GM19467 (cell line): ENCODE data around the gene ART3.
A peak's percentile ranks its signal among the peaks of the same experiment; 100 is the strongest.
"Not testable (repeated sequence)": the region's sequence is repeated elsewhere in the genome, so short reads cannot be mapped to it uniquely, and the experiment has no call there.

Experiments
- ATAC-seq: cut with Tn5 transposase; IDR thresholded peaks from one replicate; pipeline ENCODE4 v1.9.1; 2021; ENCODE audit warnings: mild to moderate bottlenecking, moderate library complexity; ENCODE audit not compliant: unreplicated experiment

Gene ART3

GRCh38 chr4:76074468-76074867, at the start of gene ART3:
Gene ART3 (plus strand): TSS chr4:76074709. CDS start chr4:76075890, 1,181 bp downstream.
- no peak for ATAC-seq

GRCh38 chr4:76028350-76028765, 46.2 kb upstream of the ART3 start:
- no peak for ATAC-seq

GRCh38 chr4:76029300-76029699, 45.2 kb upstream of the ART3 start:
- no peak for ATAC-seq

- no peak for ATAC-seq
Observed at GRCh38 chr4:76035141-76035540, 39.4 kb upstream of the ART3 start.

DNA sequence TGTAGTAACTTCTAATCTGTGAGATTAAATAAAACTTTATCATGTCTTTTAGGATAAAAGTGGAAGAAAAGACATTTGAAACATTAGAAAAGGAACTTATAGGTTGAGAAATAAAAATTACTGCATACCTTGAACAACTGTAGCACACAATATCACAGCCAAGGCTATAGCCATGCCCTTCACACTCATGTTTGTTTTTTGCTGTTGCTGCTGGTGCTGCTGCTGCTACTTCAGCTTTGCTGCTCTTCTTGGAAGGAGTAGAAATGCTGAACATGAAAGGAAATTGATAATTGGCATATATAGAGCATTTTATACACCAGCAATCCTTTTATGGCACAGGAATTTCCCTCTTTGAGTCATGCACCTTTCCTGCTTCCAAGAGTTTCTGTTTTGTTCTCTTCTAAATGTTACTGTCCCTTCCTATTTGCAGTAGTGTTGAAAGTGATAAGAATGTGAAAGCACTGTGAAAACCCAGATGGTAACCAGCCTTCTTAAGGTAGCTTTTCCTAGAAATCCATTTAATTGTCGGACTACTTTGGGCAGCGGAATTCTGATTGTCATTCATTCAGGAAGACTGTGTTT, 38.6 kb upstream of the ART3 start, which contains the start of gene CXCL11:
TSS of gene CXCL11 (minus strand) at position 272 of the 582 bp plus-strand sequence. CDS start at position 189, 83 bp downstream.
- ATAC-seq, result no peak

GRCh38 chr4:76036855-76037254, 37.7 kb upstream of the ART3 start:
- no peak for ATAC-seq

DNA sequence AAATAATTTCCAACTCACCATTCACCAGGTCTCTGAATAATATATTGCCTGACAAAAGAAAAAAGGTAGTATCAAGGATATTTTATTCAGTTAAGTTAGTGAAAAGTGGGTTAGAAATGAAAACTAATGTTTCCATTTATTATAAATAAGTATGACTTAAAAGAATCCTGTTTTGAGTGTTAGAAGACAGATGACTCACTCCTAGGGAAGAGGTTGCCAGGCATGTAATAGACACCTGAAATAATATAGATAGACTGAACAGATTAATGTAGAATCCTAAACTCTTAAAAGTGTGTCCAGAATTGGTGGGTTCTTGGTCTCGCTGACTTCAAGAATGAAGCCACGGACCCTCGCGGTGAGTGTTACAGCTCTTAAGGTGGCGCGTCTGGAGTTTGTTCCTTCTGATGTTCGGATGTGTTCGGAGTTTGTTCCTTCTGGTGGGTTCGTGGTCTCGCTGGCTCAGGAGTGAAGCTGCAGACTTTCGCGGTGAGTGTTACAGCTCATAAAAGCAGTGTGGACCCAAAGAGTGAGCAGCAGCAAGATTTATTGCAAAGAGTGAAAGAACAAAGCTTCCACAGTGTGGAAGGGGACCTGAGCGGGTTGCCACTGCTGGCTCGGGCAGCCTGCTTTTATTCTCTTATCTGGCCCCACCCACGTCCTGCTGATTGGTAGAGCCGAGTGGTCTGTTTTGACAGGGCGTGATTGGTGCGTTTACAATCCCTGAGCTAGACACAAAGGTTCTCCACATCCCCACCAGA, 32.1 kb upstream of the ART3 start:
- ATAC-seq, result not testable (repeated sequence)

GRCh38 chr4:76043306-76043705, 31.2 kb upstream of the ART3 start:
- not testable (repeated sequence) for ATAC-seq

DNA sequence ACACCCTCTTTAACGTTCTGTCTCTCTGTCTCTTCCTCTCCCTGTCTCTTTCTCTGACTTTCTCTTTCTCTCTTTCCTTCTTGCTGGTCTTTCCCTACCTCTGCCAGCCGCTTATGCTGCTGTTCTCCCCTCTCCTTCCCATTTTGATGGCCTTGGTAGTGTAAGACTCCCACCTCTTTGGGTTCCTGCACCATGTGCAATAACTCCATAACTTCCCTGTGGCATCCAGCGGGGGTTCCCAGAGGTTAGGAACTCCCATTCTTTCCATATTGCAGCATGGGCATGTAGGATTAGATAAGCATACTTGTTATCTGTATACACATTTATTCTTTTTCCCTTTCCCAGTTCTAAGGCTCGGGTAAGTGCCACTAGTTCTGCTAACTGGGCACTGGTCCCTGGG, 29.8 kb upstream of the ART3 start:
- ATAC-seq, result not testable (repeated sequence)

- not testable (repeated sequence) for ATAC-seq
Observed at GRCh38 chr4:76049860-76050416, 24.6 kb upstream of the ART3 start.

DNA sequence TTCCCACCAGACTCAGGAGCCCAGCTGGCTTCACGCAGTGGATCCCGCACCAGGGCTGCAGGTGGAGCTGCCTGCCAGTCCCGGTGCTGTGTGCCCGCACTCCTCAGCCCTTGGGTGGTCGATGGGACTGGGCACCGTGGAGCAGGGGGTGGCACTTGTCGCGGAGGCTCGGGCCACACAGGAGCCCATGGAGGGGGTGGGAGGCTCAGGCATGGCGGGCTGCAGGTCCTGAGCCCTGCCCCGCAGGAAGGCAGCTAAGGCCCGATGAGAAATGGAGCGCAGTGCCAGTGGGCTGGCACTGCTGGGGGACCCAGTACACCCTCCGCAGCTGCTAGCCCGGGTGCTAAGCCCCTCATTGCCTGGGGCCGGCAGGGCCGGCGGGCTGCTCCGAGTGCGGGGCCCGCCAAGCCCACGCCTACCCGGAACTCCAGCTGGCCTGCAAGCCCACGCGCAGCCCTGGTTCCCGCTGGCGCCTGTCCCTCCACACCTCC, 23.9 kb upstream of the ART3 start:
- not testable (repeated sequence) for ATAC-seq

GRCh38 chr4:76053730-76054129, 20.8 kb upstream of the ART3 start:
- ATAC-seq, result no peak

GRCh38 chr4:76055016-76055415, 19.5 kb upstream of the ART3 start:
- peak; percentile 95 for ATAC-seq

- no peak for ATAC-seq
Observed at GRCh38 chr4:76055421-76055820, 19.1 kb upstream of the ART3 start.

DNA sequence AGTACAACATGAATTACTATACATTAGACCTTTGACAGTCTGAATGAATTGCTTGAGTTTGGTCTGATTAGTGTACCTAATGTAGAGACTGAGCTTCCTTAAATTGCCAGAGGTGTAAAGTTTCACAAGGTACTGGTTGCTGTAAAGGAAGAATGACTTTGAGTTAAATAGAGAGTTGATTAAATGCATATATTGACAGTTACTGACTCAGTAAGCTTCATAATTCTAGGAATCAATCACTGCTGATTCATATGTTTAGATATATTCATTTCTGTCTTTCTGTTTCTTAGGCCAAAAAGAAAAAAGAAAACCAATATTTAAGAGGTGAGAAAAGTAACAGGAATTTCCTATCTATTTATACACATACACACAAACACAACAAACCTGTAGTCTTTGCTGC, 16.2 kb upstream of the ART3 start:
- no peak for ATAC-seq

DNA sequence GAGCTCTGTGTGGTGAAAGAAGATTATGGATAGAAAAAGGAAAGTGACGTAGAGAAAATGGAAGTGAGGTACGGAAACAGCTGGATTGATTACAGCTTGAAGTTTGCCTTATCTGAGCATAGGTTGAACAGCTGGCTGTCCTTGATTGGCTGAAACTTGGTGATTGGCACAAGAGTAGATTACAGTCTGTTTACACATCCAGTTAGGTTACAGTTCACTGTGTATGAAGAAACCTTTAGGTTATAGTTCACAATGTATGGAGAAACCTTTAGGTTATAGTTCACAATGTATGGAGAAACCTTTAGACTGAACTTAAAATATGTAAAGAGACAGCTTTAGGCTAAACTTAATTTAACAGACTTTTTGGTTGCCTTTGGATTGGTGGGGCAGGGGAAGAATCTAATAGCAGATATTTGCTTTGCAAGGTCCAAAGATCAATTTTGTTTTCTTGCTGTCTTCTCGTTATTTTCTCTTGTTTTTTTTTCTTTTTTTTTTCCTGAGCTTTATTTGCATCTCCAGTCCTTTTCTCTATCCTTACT, 15.6 kb upstream of the ART3 start:
- no peak for ATAC-seq

- ATAC-seq, result no peak
Observed at GRCh38 chr4:76059750-76060149, 14.8 kb upstream of the ART3 start.

- no peak for ATAC-seq
Observed at GRCh38 chr4:76060506-76060905, 14.0 kb upstream of the ART3 start.

DNA sequence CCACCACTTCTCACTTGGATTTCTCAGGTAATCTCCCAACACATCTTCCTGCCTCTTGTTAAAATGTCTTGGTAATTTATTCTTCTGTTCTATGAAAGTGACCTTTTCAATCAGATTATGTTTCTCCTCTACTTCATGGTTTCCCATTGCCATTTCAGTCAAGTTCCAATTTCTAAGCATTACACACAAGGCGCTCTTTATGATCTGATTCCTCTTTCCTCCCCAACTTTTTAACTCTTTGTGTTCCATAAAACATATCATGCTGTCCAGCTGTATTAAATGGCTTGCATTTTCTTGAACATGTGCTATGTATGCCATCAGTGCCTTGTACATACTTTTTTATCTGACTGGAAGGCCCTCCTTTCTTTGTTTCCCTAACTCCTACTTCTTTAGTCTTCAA, 13.1 kb upstream of the ART3 start:
- ATAC-seq, result no peak

GRCh38 chr4:76061982-76062381, 12.5 kb upstream of the ART3 start:
- ATAC-seq, result peak; percentile 55

- ATAC-seq, result no peak
Observed at GRCh38 chr4:76066546-76066945, 8.0 kb upstream of the ART3 start.
